Glomerular endothelial cell (primary cell): ENCODE results near the gene CD151. TPM values are rescaled to one million over a fixed set of nuclear protein-coding genes. Genes with fewer than 3 reads are reported as not detected.

Source experiments
- DNase-seq: peaks from one replicate; pipeline ENCODE4 v3.0.0-alpha.2; 2011; ENCODE audit warnings: low read depth, low spot score; ENCODE audit errors: extremely low read depth
- total RNA-seq: library from RNA; depleted of rRNA; stranded (reverse); fragments of >200 nt; gene quantifications from 2 replicates; pipeline ENCODE4 v1.2.3, GENCODE V29; 2015

The CD151 gene
- total RNA-seq, 1 donor from 2014 or later = 569 TPM

GRCh38 chr11:841981-842369, 9.2 kb downstream of the CD151 start:
- DNase-seq = no peak

GRCh38 chr11:842370-843002, 9.7 kb downstream of the CD151 start, which contains the start of the genes POLR2L and TSPAN4:
POLR2L (minus strand) TSS chr11:842529; CDS start chr11:842508, 21 bp downstream.
TSPAN4 (plus strand) TSS chr11:842852; CDS start chr11:850305, 7,453 bp downstream.
- DNase-seq = no peak

GRCh38 chr11:843086-843734, 10.5 kb downstream of the CD151 start:
- DNase-seq = no peak

- peak; percentile 77 for DNase-seq
These were observed 11.3 kb downstream of the CD151 start for GRCh38 chr11:843818-844692.

GRCh38 chr11:844693-845644, 12.2 kb downstream of the CD151 start:
- DNase-seq = no peak

GRCh38 chr11:845872-846495, 13.2 kb downstream of the CD151 start:
- DNase-seq = no peak

- DNase-seq = no peak
These were observed 13.8 kb downstream of the CD151 start for GRCh38 chr11:846496-847098.

GRCh38 chr11:847876-848275, 15.1 kb downstream of the CD151 start:
- DNase-seq = no peak

GRCh38 chr11:848380-848931, 15.7 kb downstream of the CD151 start:
- DNase-seq = no peak

GRCh38 chr11:849104-849824, 16.5 kb downstream of the CD151 start:
- DNase-seq = no peak

- DNase-seq = no peak
These were observed 17.4 kb downstream of the CD151 start for GRCh38 chr11:849951-850774.

GRCh38 chr11:850775-851763, 18.3 kb downstream of the CD151 start:
- no peak for DNase-seq

- no peak for DNase-seq
These were observed 20.0 kb downstream of the CD151 start for GRCh38 chr11:852762-853161.

- no peak for DNase-seq
These were observed 21.1 kb downstream of the CD151 start for GRCh38 chr11:853682-854448.

- DNase-seq = no peak
These were observed 22.0 kb downstream of the CD151 start for GRCh38 chr11:854601-855329.
